Small intestine (tissue), 7 donors: ENCODE data around the gene COMMD4. TPM values are rescaled to one million over a fixed set of nuclear protein-coding genes. Genes with fewer than 3 reads are reported as not detected.

Experiments
- DNase-seq, 2 donors: peaks; one replicate each; pipeline versions ENCODE4 v3.0.0 to v3.0.0-alpha.2; 2013
- FAIRE-seq: peaks from 2 replicates; lab custom pipeline; 2012; peaks lifted over from hg19 to GRCh38; lab: Jason Lieb, UNC
- H3K27ac ChIP-seq, 3 donors: one replicate each; pipeline ENCODE4 v1.5.1; 2013; ENCODE audit warnings: low read length in 2 of 3, mild to moderate bottlenecking in 2 of 3, control low read depth in 1 of 3, inconsistent platforms in 1 of 3, low read depth in 1 of 3, moderate library complexity in 1 of 3
- H3K27me3 ChIP-seq, 3 donors: one replicate each; pipeline ENCODE4 v1.6.1; 2013; ENCODE audit warnings: low read length in 3 of 3, inconsistent platforms in 1 of 3; ENCODE audit not compliant: control insufficient read depth in 3 of 3, insufficient read depth in 3 of 3
- H3K36me3 ChIP-seq, 3 donors: one replicate each; pipeline ENCODE4 v1.6.1; 2013; ENCODE audit warnings: low read length in 3 of 3, inconsistent platforms in 1 of 3, low read depth in 1 of 3, mild to moderate bottlenecking in 1 of 3, moderate library complexity in 1 of 3; ENCODE audit not compliant: control insufficient read depth in 3 of 3, insufficient read depth in 2 of 3
- H3K4me1 ChIP-seq, 3 donors: one replicate each; pipeline ENCODE4 v1.6.1; 2013; ENCODE audit warnings: low read length in 2 of 3, inconsistent platforms in 1 of 3, low read depth in 1 of 3, mild to moderate bottlenecking in 1 of 3, moderate library complexity in 1 of 3; ENCODE audit not compliant: control insufficient read depth in 3 of 3, insufficient read depth in 2 of 3
- H3K4me3 ChIP-seq, 3 donors: one replicate each; pipeline ENCODE4 v1.5.1; 2013; ENCODE audit warnings: low read length in 3 of 3, control low read depth in 1 of 3, inconsistent platforms in 1 of 3, low read depth in 1 of 3, mild to moderate bottlenecking in 1 of 3, moderate library complexity in 1 of 3
- H3K9me3 ChIP-seq, 2 donors: one replicate each; pipeline ENCODE4 v1.6.1; 2013; ENCODE audit warnings: low read depth in 1 of 2, low read length in 1 of 2; ENCODE audit not compliant: control insufficient read depth in 2 of 2, insufficient read depth in 1 of 2
- WGBS, 3 donors: extraction: QIAGEN DNeasy Blood & Tissue Kit; methylation state at CpG; one replicate each; pipeline ENCODE4 v1.1.7; 2013; 5-methylcytosine and 5-hydroxymethylcytosine counted together
- polyA plus RNA-seq, 4 donors: library from polyadenylated mRNA; stranded (reverse) in 3 of 4; unstranded in 1 of 4; fragments of 200-250 nt in 3 of 4; fragments of 120-200 nt in 1 of 4; gene quantifications; one replicate each; pipeline versions ENCODE4 v1.2.1 to v1.2.3, GENCODE V29; 2013
- donor health status: healthy with polysubstance abuse.
- donor health status: control.
- donor health status: control.
- donor health status: Bipolar disorder and iron deficiency.
- donor health status: healthy.

Gene COMMD4
- polyA plus RNA-seq, 4 donors = 88.1 to 177 (median 114) TPM

DNA sequence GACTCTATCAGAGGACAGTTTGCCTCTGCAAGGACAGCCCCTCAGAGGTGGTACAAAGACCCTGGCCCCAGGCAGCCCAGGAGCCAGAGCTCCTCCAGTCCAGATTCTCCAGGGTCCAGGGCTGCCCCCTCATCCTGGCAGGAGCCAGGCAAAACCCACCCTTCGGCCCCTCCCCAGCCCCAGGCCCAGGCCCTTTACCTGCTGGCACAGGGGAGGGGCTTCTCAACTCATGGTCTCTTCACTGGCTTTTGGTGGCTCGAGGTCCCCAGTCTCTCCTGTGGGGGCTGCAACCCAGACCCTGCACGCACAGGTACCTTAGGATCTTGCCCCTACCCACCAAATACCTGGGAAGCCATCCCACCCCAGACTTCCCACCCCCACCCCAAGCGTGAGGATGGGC, 19.5 kb downstream of the COMMD4 start:
- peaks cover 2 to 86% (median 3%) of the 10 kb centered on the region in 3 donors for H3K36me3 ChIP-seq
- H3K4me3 ChIP-seq = no peak overlapping the region
- DNase-seq = no peak
- H3K9me3 ChIP-seq = no peaks in the 10 kb centered on the region
- no peak for FAIRE-seq
- H3K27ac ChIP-seq = no peak overlapping the region
- H3K27me3 ChIP-seq = no peaks in the 10 kb centered on the region
- no peaks in the 10 kb centered on the region for H3K4me1 ChIP-seq
- WGBS, 3 donors = 86 to 98% (median 94%) methylated on average over 4 of the region's 4 CpGs

DNA sequence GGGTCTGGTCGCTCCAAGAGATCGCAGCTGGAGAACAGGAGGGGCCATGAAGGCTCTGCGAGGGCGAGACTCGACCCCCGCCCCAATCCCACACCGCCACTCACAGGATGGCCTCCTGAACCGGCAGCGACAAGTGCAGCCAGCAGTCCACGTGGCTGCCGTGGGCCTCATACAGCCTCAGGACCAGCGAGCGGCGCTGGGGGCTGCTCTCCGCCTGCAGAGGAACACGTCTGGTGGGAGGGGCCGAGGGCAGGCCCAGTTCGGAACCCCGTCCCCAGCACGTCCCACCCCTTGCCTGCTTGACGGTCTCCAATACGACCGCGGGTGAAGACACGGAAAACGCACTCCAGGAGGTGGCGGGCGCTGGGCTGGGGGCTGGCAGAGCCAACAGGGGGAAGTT, 20.1 kb downstream of the COMMD4 start:
- 89 to 90% (median 90%) methylated on average over 28 of the region's 28 CpGs for WGBS, 3 donors
- Histone ChIP-seq H3K27ac (no peak overlapping the region), H3K36me3 (peaks cover 2 to 90% (median 3%) of the 10 kb centered on the region in 3 donors), H3K4me1 (no peaks in the 10 kb centered on the region), H3K4me3 (no peak overlapping the region), H3K27me3 (no peaks in the 10 kb centered on the region), H3K9me3 (no peaks in the 10 kb centered on the region)
- FAIRE-seq = no peak
- no peak for DNase-seq

DNA sequence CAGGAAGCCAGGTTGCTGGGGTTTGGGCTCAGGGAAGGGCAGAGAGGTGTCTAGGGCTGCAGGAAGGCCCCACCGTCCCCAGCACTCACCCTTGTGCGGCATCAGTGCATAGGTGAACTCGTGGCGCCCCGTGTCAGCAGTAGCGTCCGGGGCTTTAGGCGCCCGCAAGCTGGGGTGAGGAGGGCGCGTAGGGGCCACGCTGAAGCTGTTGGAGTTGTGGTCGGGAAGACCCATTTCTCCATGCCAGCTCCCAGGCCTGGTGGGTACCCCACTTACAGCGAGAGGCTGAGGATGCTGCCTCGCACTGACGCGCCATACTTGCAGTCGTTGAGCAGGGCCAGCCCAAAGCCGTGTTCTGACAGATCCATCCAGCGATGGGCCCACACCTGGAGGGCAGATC, 20.7 kb downstream of the COMMD4 start:
- FAIRE-seq = no peak
- WGBS, 3 donors = 95 to 96% (median 96%) methylated on average over 20 of the region's 20 CpGs
- no peak overlapping the region for H3K27ac ChIP-seq
- no peaks in the 10 kb centered on the region for H3K9me3 ChIP-seq
- no peaks in the 10 kb centered on the region for H3K4me1 ChIP-seq
- peaks cover 3 to 92% (median 4%) of the 10 kb centered on the region in 3 donors for H3K36me3 ChIP-seq
- H3K27me3 ChIP-seq = no peaks in the 10 kb centered on the region
- no peak for DNase-seq
- no peak overlapping the region for H3K4me3 ChIP-seq

DNA sequence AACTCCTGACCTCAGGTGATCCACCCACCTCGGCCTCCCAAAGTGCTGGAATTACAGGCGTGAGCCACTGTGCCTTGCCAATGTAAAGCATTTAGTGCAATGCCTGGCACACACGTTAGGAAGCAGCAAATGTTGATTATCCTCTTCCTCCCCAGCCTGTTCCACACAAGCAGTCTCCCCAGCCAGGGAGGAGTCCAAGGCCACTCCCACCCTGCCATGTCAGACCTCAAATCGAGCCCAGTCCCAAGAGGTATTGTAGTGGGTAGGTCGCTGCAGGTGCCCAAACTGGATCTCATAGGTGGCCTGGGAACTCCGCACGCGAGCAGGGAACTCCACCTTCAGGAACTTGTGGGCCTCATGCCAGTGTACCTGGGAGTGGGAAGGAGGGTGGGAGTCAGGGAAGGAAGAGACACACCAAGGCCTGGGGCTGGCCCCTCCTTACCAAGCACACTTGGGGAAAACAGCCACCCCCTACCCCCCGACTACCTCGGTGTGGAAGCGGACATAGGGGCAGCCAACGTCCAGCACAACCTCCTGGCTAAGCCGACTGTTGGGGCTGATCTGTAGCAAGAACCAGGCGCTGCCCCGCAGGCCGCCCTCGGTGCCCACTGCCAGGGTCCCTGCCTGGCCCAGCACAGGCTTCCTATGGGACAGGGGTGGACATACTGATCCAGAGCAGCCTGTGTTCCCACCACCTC, 22.3 kb downstream of the COMMD4 start:
- Histone ChIP-seq H3K4me3 (no peak overlapping the region), H3K4me1 (no peaks in the 10 kb centered on the region), H3K36me3 (peaks cover 5 to 96% (median 11%) of the 10 kb centered on the region in 3 donors), H3K27ac (no peak overlapping the region), H3K9me3 (no peaks in the 10 kb centered on the region), H3K27me3 (no peaks in the 10 kb centered on the region)
- FAIRE-seq = no peak
- no peak for DNase-seq
- WGBS, 3 donors = 93 to 96% (median 95%) methylated on average over 14 to 17 of the region's 17 CpGs

DNA sequence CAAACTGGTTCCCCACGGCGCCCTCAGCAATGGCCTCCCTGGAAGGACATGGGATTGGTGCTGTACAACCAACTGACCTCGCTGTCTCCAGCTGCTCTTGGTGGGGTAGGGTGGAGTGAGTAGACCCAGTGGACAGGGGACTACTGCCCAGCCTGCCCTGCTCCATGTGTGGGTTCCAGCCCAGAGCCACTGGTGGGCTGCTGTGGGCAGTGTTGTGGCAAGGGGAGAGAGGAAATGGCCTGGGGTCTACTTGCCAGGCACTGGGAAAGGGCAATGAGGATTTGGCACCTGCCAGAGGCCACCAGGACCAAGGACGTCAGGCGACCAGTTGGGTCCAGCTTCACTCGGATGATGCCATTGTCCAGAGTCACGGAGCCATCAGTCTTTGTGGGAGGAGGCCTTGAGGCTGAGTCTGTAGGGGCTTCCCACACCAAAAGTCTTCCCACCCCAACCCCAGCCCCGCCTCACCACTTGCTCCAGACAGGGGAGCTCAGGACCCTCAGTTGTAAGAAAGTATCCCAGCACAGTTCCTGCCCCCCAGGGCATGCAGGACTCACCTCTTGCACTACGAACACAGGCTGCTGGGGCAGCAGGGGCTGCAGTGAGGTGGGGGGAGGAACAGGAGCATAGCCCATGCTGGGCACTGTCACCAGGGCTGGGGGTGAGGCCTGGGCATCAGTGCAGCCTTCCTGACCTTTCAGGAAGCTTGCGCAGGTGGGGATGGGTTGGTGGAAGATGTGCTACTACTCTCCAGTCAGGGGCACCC, 23.1 kb downstream of the COMMD4 start:
- Histone ChIP-seq H3K4me3 (no peak overlapping the region), H3K4me1 (no peaks in the 10 kb centered on the region), H3K27ac (no peak overlapping the region), H3K9me3 (no peaks in the 10 kb centered on the region), H3K27me3 (no peaks in the 10 kb centered on the region), H3K36me3 (peaks cover 8 to 95% (median 11%) of the 10 kb centered on the region in 3 donors)
- DNase-seq = no peak
- 94 to 95% (median 95%) methylated on average over 10 of the region's 10 CpGs for WGBS, 3 donors
- no peak for FAIRE-seq

DNA sequence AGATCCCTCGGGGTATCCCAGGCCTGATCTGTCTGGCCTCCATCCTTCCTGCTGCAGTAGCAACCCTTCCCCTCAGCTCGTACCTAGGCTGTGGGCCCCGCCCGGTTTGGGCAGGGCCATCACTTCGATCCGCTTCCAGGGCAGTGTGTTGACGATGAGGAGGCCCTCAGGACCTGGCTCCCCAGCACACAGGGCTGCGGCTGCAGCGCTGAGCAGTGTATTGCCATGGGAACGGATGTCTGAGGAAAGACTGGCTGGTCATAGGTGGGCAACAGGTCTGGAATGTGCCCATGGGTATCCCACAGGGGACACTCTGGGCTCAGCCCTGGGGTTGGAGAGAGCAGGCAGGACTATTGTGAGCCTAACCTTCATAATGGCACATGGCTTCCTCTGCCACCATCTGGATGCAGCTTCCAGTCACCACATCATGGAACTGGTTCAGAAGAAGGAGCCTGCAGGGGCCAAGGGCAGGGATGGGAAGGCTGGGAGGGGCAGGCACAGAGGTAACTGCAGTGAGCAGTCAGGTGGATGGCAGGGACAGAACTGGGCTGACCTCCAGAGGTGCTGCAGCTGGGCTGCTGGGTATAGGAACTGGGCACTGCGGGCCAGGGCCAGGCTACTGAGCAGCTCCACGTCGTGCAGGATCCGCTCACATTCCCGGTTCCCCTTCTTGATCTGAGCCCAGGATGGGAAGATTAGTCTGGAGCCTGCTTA, 23.8 kb downstream of the COMMD4 start:
- Histone ChIP-seq H3K9me3 (no peaks in the 10 kb centered on the region), H3K27ac (no peak overlapping the region), H3K27me3 (no peaks in the 10 kb centered on the region), H3K4me1 (no peaks in the 10 kb centered on the region), H3K36me3 (peaks cover 11 to 95% (median 14%) of the 10 kb centered on the region in 3 donors), H3K4me3 (no peak overlapping the region)
- WGBS, 3 donors = 81 to 89% (median 87%) methylated on average over 15 of the region's 15 CpGs
- DNase-seq (no peak), FAIRE-seq (no peak)

DNA sequence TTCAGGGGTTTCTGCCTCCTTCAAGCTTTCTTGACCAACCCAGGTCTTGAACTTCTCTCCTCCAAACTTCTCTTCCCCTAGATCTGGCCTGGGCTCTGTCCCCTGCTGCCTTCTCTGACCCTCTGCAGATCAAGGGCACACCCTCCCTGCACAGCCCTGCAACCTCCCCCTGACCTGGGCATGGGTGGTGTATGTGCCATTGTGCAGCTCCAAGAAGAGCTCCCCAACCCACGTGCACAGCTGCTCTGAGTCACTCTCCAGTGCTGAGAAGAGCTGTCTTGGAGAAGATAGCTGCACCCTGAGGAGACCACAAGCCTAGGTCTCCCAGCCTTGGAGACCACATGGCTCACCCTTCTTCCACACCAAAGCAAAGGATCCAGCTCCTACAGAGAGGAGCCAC, 24.5 kb downstream of the COMMD4 start:
- no peaks in the 10 kb centered on the region for H3K27me3 ChIP-seq
- H3K36me3 ChIP-seq = peaks cover 9 to 94% (median 16%) of the 10 kb centered on the region in 3 donors
- no peaks in the 10 kb centered on the region for H3K4me1 ChIP-seq
- H3K27ac ChIP-seq = no peak overlapping the region
- H3K4me3 ChIP-seq = no peak overlapping the region
- 42 to 80% (median 52%) methylated on average over 1 of the region's 1 CpG for WGBS, 3 donors
- no peak for FAIRE-seq
- H3K9me3 ChIP-seq = no peaks in the 10 kb centered on the region
- DNase-seq = no peak

DNA sequence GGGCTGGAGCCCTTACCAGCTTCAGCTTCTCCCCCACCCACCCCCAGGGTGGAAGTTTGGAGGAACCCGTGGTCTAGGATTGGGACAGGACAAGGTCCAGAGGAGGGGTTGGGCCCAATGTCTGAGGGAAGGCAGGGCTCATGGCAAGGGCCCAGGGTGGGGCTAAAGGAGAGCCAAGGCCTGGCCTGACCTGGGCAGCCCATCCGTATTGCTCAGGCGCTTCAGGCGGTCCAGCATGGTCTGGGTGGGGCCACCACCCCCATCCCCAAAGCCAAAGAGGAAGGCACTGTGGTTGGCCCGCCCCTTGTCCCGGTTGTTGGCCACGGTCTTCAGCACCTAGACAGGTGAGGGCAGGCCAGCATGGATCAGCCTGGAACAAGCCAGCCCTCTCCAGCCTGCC, 25.0 kb downstream of the COMMD4 start:
- no peak for DNase-seq
- Histone ChIP-seq H3K4me1 (no peaks in the 10 kb centered on the region), H3K9me3 (no peaks in the 10 kb centered on the region), H3K36me3 (peaks cover 9 to 94% (median 16%) of the 10 kb centered on the region in 3 donors), H3K4me3 (no peak overlapping the region), H3K27me3 (no peaks in the 10 kb centered on the region), H3K27ac (no peak overlapping the region)
- WGBS, 3 donors = 79 to 92% (median 83%) methylated on average over 6 to 7 of the region's 7 CpGs
- FAIRE-seq = no peak
